ENCODE data around the gene HPX.

DNA sequence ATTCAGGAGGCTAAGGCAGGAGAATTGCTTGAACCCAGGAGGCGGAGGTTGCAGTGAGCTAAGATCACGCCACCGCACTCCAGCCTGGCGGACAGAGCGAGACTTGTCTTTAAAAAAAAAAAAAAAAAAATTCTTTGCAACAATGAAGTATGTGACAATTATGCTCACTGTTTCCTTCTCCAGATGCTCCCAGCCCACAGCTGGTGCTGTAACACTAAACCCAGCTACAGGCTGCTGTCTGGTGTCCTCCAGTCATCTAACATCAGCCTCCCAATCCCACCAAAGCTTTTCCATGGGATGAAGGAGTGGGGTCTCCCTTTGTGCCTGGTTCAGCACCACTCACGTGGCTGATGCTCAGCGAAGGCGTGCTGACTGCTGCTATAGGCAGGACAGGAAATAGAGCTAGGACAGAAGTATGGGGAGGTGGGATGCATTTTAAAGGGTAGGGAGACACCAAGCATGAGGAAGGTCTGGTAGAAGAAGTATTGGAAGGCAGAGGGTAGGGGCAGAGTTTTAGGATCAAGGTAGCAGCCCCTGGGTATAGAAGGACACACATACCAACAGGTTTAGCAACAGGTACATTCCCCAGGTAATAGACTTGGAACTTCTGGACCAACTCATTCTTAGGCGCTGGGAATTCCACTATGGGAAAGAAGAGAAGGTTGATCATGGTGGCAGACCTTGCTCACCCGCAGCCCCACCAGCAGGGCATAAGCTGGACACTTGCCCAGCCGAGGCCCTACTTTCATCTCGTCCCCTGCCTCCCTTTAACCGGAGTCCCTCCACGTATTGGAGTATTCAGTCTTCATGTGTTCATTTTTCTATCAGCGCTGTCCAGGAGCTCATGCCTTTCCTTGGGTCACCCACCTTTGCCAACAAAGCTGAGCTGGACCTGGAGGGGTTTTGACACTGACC, 40.1 kb downstream of the HPX start:
- TF ChIP-seq, protein P1, sequence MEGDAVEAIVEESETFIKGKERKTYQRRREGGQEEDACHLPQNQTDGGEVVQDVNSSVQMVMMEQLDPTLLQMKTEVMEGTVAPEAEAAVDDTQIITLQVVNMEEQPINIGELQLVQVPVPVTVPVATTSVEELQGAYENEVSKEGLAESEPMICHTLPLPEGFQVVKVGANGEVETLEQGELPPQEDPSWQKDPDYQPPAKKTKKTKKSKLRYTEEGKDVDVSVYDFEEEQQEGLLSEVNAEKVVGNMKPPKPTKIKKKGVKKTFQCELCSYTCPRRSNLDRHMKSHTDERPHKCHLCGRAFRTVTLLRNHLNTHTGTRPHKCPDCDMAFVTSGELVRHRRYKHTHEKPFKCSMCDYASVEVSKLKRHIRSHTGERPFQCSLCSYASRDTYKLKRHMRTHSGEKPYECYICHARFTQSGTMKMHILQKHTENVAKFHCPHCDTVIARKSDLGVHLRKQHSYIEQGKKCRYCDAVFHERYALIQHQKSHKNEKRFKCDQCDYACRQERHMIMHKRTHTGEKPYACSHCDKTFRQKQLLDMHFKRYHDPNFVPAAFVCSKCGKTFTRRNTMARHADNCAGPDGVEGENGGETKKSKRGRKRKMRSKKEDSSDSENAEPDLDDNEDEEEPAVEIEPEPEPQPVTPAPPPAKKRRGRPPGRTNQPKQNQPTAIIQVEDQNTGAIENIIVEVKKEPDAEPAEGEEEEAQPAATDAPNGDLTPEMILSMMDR (IDR thresholded peaks at IDR 0.05; ENCODE audit: insufficient read depth, low read length): no peak
- TF ChIP-seq, protein P2, sequence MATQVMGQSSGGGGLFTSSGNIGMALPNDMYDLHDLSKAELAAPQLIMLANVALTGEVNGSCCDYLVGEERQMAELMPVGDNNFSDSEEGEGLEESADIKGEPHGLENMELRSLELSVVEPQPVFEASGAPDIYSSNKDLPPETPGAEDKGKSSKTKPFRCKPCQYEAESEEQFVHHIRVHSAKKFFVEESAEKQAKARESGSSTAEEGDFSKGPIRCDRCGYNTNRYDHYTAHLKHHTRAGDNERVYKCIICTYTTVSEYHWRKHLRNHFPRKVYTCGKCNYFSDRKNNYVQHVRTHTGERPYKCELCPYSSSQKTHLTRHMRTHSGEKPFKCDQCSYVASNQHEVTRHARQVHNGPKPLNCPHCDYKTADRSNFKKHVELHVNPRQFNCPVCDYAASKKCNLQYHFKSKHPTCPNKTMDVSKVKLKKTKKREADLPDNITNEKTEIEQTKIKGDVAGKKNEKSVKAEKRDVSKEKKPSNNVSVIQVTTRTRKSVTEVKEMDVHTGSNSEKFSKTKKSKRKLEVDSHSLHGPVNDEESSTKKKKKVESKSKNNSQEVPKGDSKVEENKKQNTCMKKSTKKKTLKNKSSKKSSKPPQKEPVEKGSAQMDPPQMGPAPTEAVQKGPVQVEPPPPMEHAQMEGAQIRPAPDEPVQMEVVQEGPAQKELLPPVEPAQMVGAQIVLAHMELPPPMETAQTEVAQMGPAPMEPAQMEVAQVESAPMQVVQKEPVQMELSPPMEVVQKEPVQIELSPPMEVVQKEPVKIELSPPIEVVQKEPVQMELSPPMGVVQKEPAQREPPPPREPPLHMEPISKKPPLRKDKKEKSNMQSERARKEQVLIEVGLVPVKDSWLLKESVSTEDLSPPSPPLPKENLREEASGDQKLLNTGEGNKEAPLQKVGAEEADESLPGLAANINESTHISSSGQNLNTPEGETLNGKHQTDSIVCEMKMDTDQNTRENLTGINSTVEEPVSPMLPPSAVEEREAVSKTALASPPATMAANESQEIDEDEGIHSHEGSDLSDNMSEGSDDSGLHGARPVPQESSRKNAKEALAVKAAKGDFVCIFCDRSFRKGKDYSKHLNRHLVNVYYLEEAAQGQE (IDR thresholded peaks at IDR 0.05; ENCODE audit: insufficient replicate concordance, low read depth): no peak
- TF ChIP-seq SPI1 (IDR thresholded peaks at IDR 0.05; ENCODE audit: borderline replicate concordance, low read depth): no peak
